ENCODE results near the gene DNM3. TPM values are rescaled to one million over a fixed set of nuclear protein-coding genes. Genes with fewer than 3 reads are reported as not detected.

DNM3 gene
- total RNA-seq, 1 experiment from 2014 or later = 1.7 TPM

- peak; percentile 67 for DNase-seq (ENCODE audit: low read depth)
These were observed 552.9 kb downstream of the DNM3 start for GRCh38 chr1:172394141-172394751.

GRCh38 chr1:172394811-172395210 lies 553.5 kb downstream of the DNM3 start:
- no peak for DNase-seq (ENCODE audit: low read depth)

GRCh38 chr1:172395576-172395975 lies 554.3 kb downstream of the DNM3 start:
- no peak for DNase-seq (ENCODE audit: low read depth)

- DNase-seq (ENCODE audit: low read depth) = peak; percentile 70
These were observed 555.9 kb downstream of the DNM3 start for GRCh38 chr1:172397221-172397620.

- DNase-seq (ENCODE audit: low read depth) = no peak
These were observed 556.3 kb downstream of the DNM3 start for GRCh38 chr1:172397633-172398032.

- no peak for DNase-seq (ENCODE audit: low read depth)
These were observed 556.9 kb downstream of the DNM3 start for GRCh38 chr1:172398193-172398592.

- peak; percentile 97 for DNase-seq (ENCODE audit: low read depth)
These were observed 557.9 kb downstream of the DNM3 start for GRCh38 chr1:172398970-172399755.

- DNase-seq (ENCODE audit: low read depth) = peak; percentile 20
These were observed 558.7 kb downstream of the DNM3 start for GRCh38 chr1:172399756-172400721.

- no peak for DNase-seq (ENCODE audit: low read depth)
These were observed 559.4 kb downstream of the DNM3 start for GRCh38 chr1:172400722-172401105.

- no peak for DNase-seq (ENCODE audit: low read depth)
These were observed 560.2 kb downstream of the DNM3 start for GRCh38 chr1:172401477-172401876.

GRCh38 chr1:172401892-172402291 lies 560.6 kb downstream of the DNM3 start:
- DNase-seq (ENCODE audit: low read depth) = no peak

- DNase-seq (ENCODE audit: low read depth) = no peak
These were observed 561.7 kb downstream of the DNM3 start for GRCh38 chr1:172402878-172403569.

GRCh38 chr1:172404121-172404520 lies 562.8 kb downstream of the DNM3 start:
- DNase-seq (ENCODE audit: low read depth) = no peak

- DNase-seq (ENCODE audit: low read depth) = no peak
These were observed 564.6 kb downstream of the DNM3 start for GRCh38 chr1:172405912-172406311.

- no peak for DNase-seq (ENCODE audit: low read depth)
These were observed 565.7 kb downstream of the DNM3 start for GRCh38 chr1:172406968-172407367.

- peak; percentile 36 for DNase-seq (ENCODE audit: low read depth)
These were observed 567.7 kb downstream of the DNM3 start for GRCh38 chr1:172408958-172409357.

- DNase-seq (ENCODE audit: low read depth) = no peak
These were observed 568.7 kb downstream of the DNM3 start for GRCh38 chr1:172410027-172410426.

GRCh38 chr1:172411791-172412338 lies 570.6 kb downstream of the DNM3 start:
- DNase-seq (ENCODE audit: low read depth) = no peak

GRCh38 chr1:172414331-172414730 lies 573.0 kb downstream of the DNM3 start:
- DNase-seq (ENCODE audit: low read depth) = peak; percentile 25

- DNase-seq (ENCODE audit: low read depth) = no peak
These were observed 575.3 kb downstream of the DNM3 start for GRCh38 chr1:172416496-172417035.

- no peak for DNase-seq (ENCODE audit: low read depth)
These were observed 576.3 kb downstream of the DNM3 start for GRCh38 chr1:172417557-172417956.
